ENCODE results near the gene WDR26.
"Not testable (repeated sequence)": the region's sequence is repeated elsewhere in the genome, so short reads cannot be mapped to it uniquely, and the experiment has no call there.

WDR26 gene

GRCh38 chr1:224353975-224354925 lies 80.3 kb downstream of the WDR26 start:
- Histone ChIP-seq H3K27ac (ENCODE audit: low read length, poor library complexity, severe bottlenecking) (no peak overlapping the region), H2BK5ac (ENCODE audit: low read depth, low read length, poor library complexity, severe bottlenecking) (no peak overlapping the region), H3K18ac (ENCODE audit: low read depth in 1 of 2, low read length in 2 of 2) (no peak overlapping the region), H3K14ac (ENCODE audit: low read length in 2 of 2) (no peak overlapping the region), H3K9ac (ENCODE audit: low read length) (no peak overlapping the region), H4K8ac (ENCODE audit: low read length) (no peak overlapping the region), H3K27me3 (ENCODE audit: control insufficient read depth in 1 of 2, insufficient read depth in 1 of 2, low read length in 2 of 2) (no peaks in the 10 kb centered on the region), H2AK5ac (ENCODE audit: low read length, severe bottlenecking) (no peak overlapping the region), H4K91ac (ENCODE audit: low read length) (no peak overlapping the region), H3K23ac (ENCODE audit: low read length in 2 of 2) (no peak overlapping the region), H2BK120ac (ENCODE audit: low read depth, low read length) (no peak overlapping the region), H3K4me1 (ENCODE audit: control insufficient read depth, insufficient read depth, low read depth, low read length) (peaks cover 4% of the 10 kb centered on the region), H2AFZ (ENCODE audit: low read depth, low read length) (no peak overlapping the region), H3K79me1 (replicated peaks; ENCODE audit: low read length, poor library complexity, severe bottlenecking) (peaks cover 3% of the 10 kb centered on the region), H3K4me2 (ENCODE audit: low read length, poor library complexity, severe bottlenecking) (no peak overlapping the region), H2BK15ac (ENCODE audit: low read depth, poor library complexity, severe bottlenecking) (no peak overlapping the region), H3K36me3 (ENCODE audit: control insufficient read depth in 1 of 2, insufficient read depth in 2 of 2, low read depth in 1 of 2, low read length in 2 of 2) (peaks cover 0 to 5% of the 10 kb centered on the region in 2 experiments), H3K4ac (ENCODE audit: low read depth in 1 of 2, low read length in 2 of 2) (no peak overlapping the region), H3K9me3 (ENCODE audit: control insufficient read depth, low read length) (no peaks in the 10 kb centered on the region), H3K4me3 (ENCODE audit: insufficient read depth in 1 of 2, low read depth in 1 of 2, low read length in 2 of 2) (no peak overlapping the region), H2BK12ac (ENCODE audit: low read length in 2 of 2) (no peak overlapping the region)
- no peak for DNase-seq
- 80% methylated on average over 4 of the region's 5 CpGs for WGBS

- not testable (repeated sequence) for H3K36me3 ChIP-seq (ENCODE audit: control insufficient read depth in 1 of 2, insufficient read depth in 2 of 2, low read depth in 1 of 2, low read length in 2 of 2); H3K4ac ChIP-seq (ENCODE audit: low read depth in 1 of 2, low read length in 2 of 2); H2BK15ac ChIP-seq (ENCODE audit: low read depth, poor library complexity, severe bottlenecking); H3K79me1 ChIP-seq (replicated peaks; ENCODE audit: low read length, poor library complexity, severe bottlenecking); H3K4me2 ChIP-seq (ENCODE audit: low read length, poor library complexity, severe bottlenecking); H3K9me3 ChIP-seq (ENCODE audit: control insufficient read depth, low read length); H3K14ac ChIP-seq (ENCODE audit: low read length in 2 of 2); H2BK12ac ChIP-seq (ENCODE audit: low read length in 2 of 2); DNase-seq; H3K9ac ChIP-seq (ENCODE audit: low read length); H2AFZ ChIP-seq (ENCODE audit: low read depth, low read length); H3K27ac ChIP-seq (ENCODE audit: low read length, poor library complexity, severe bottlenecking); H3K18ac ChIP-seq (ENCODE audit: low read depth in 1 of 2, low read length in 2 of 2); H4K8ac ChIP-seq (ENCODE audit: low read length); H2AK5ac ChIP-seq (ENCODE audit: low read length, severe bottlenecking); H3K23ac ChIP-seq (ENCODE audit: low read length in 2 of 2); H3K27me3 ChIP-seq (ENCODE audit: control insufficient read depth in 1 of 2, insufficient read depth in 1 of 2, low read length in 2 of 2); H3K4me3 ChIP-seq (ENCODE audit: insufficient read depth in 1 of 2, low read depth in 1 of 2, low read length in 2 of 2); H3K4me1 ChIP-seq (ENCODE audit: control insufficient read depth, insufficient read depth, low read depth, low read length); H4K91ac ChIP-seq (ENCODE audit: low read length); H2BK120ac ChIP-seq (ENCODE audit: low read depth, low read length); H2BK5ac ChIP-seq (ENCODE audit: low read depth, low read length, poor library complexity, severe bottlenecking)
- WGBS = 97% methylated on average over 48 of the region's 49 CpGs
These were observed 82.0 kb downstream of the WDR26 start for GRCh38 chr1:224352436-224353085.

GRCh38 chr1:224349716-224350115 lies 84.9 kb downstream of the WDR26 start:
- not testable (repeated sequence) for H3K4me1 ChIP-seq (ENCODE audit: control insufficient read depth, insufficient read depth, low read depth, low read length); H4K8ac ChIP-seq (ENCODE audit: low read length); H2AFZ ChIP-seq (ENCODE audit: low read depth, low read length); H2BK12ac ChIP-seq (ENCODE audit: low read length in 2 of 2); H2AK5ac ChIP-seq (ENCODE audit: low read length, severe bottlenecking); H3K4me2 ChIP-seq (ENCODE audit: low read length, poor library complexity, severe bottlenecking); H3K23ac ChIP-seq (ENCODE audit: low read length in 2 of 2); H3K4me3 ChIP-seq (ENCODE audit: insufficient read depth in 1 of 2, low read depth in 1 of 2, low read length in 2 of 2); H3K79me1 ChIP-seq (replicated peaks; ENCODE audit: low read length, poor library complexity, severe bottlenecking); DNase-seq; H3K27me3 ChIP-seq (ENCODE audit: control insufficient read depth in 1 of 2, insufficient read depth in 1 of 2, low read length in 2 of 2); H4K91ac ChIP-seq (ENCODE audit: low read length); H3K18ac ChIP-seq (ENCODE audit: low read depth in 1 of 2, low read length in 2 of 2); H3K4ac ChIP-seq (ENCODE audit: low read depth in 1 of 2, low read length in 2 of 2); H3K36me3 ChIP-seq (ENCODE audit: control insufficient read depth in 1 of 2, insufficient read depth in 2 of 2, low read depth in 1 of 2, low read length in 2 of 2); H3K27ac ChIP-seq (ENCODE audit: low read length, poor library complexity, severe bottlenecking); H3K9me3 ChIP-seq (ENCODE audit: control insufficient read depth, low read length); H2BK120ac ChIP-seq (ENCODE audit: low read depth, low read length); H3K9ac ChIP-seq (ENCODE audit: low read length); H2BK15ac ChIP-seq (ENCODE audit: low read depth, poor library complexity, severe bottlenecking); H3K14ac ChIP-seq (ENCODE audit: low read length in 2 of 2); H2BK5ac ChIP-seq (ENCODE audit: low read depth, low read length, poor library complexity, severe bottlenecking)
- 97% methylated on average over 30 of the region's 30 CpGs for WGBS

DNA sequence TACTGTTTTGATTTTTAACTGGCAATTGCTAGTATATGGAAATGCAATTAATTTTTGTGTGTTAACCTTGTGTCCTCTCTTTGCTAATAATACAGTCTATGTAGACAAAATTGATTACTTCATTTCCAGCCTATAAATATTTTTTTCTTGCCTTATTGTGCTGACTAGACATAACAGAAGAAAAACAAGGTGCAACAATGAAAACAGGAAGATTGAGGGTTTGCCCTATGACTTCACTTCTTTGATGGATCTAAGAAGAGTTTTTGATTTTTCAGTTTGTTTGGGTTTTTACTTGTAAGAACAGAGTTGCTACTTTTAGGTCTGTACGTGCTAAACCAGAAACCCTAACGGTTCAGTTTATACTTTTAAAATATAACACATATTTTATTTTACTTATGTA lies 86.5 kb downstream of the WDR26 start:
- no peak overlapping the region for H3K9ac ChIP-seq (ENCODE audit: low read length)
- no peak overlapping the region for H2BK120ac ChIP-seq (ENCODE audit: low read depth, low read length)
- peaks cover 15% of the 10 kb centered on the region for H3K9me3 ChIP-seq (ENCODE audit: control insufficient read depth, low read length)
- no peak overlapping the region for H3K4me3 ChIP-seq (ENCODE audit: insufficient read depth in 1 of 2, low read depth in 1 of 2, low read length in 2 of 2)
- no CpG with 5 or more reads among the region's 2 CpGs for WGBS
- H2BK15ac ChIP-seq (ENCODE audit: low read depth, poor library complexity, severe bottlenecking) = no peak overlapping the region
- no peak overlapping the region for H3K4ac ChIP-seq (ENCODE audit: low read depth in 1 of 2, low read length in 2 of 2)
- H4K8ac ChIP-seq (ENCODE audit: low read length) = no peak overlapping the region
- no peak overlapping the region for H2BK5ac ChIP-seq (ENCODE audit: low read depth, low read length, poor library complexity, severe bottlenecking)
- no peak overlapping the region for H3K23ac ChIP-seq (ENCODE audit: low read length in 2 of 2)
- H3K79me1 ChIP-seq (replicated peaks; ENCODE audit: low read length, poor library complexity, severe bottlenecking) = no peaks in the 10 kb centered on the region
- H2BK12ac ChIP-seq (ENCODE audit: low read length in 2 of 2) = no peak overlapping the region
- H3K27me3 ChIP-seq (ENCODE audit: control insufficient read depth in 1 of 2, insufficient read depth in 1 of 2, low read length in 2 of 2) = no peaks in the 10 kb centered on the region
- no peak for DNase-seq
- H3K36me3 ChIP-seq (ENCODE audit: control insufficient read depth in 1 of 2, insufficient read depth in 2 of 2, low read depth in 1 of 2, low read length in 2 of 2) = no peaks in the 10 kb centered on the region
- no peaks in the 10 kb centered on the region for H3K4me1 ChIP-seq (ENCODE audit: control insufficient read depth, insufficient read depth, low read depth, low read length)
- no peak overlapping the region for H4K91ac ChIP-seq (ENCODE audit: low read length)
- no peak overlapping the region for H3K18ac ChIP-seq (ENCODE audit: low read depth in 1 of 2, low read length in 2 of 2)
- H2AFZ ChIP-seq (ENCODE audit: low read depth, low read length) = no peak overlapping the region
- no peak overlapping the region for H3K4me2 ChIP-seq (ENCODE audit: low read length, poor library complexity, severe bottlenecking)
- H3K27ac ChIP-seq (ENCODE audit: low read length, poor library complexity, severe bottlenecking) = no peak overlapping the region
- no peak overlapping the region for H3K14ac ChIP-seq (ENCODE audit: low read length in 2 of 2)
- no peak overlapping the region for H2AK5ac ChIP-seq (ENCODE audit: low read length, severe bottlenecking)

Data from mesenchymal stem cell (in vitro differentiated cells and primary cell).